Measurements from ENCODE around the gene HACE1.
"Not testable (repeated sequence)": the region's sequence is repeated elsewhere in the genome, so short reads cannot be mapped to it uniquely, and the experiment has no call there.

Gene HACE1

DNA sequence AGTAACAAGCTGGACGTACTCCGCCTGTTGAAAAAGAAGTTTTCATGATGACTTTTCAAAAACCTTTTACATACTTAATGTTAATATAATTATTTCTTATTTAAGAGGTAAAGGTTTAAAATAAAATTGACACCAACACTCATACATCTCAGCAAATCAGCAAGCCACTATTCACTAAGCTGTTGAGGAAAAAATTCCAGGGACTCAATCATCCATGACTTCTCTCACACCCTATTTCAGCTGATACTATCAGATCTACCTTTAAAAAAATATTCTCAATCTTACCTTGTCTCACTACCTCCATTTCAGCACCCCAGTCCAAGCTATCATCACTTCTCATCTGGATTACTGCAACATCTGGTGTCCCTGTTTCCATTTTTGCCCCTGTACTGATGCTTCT lies 109.3 kb downstream of the HACE1 start:
- H3K4me3 ChIP-seq (ENCODE audit: low read depth, low read length) = no peak overlapping the region
- TF ChIP-seq, protein P1, sequence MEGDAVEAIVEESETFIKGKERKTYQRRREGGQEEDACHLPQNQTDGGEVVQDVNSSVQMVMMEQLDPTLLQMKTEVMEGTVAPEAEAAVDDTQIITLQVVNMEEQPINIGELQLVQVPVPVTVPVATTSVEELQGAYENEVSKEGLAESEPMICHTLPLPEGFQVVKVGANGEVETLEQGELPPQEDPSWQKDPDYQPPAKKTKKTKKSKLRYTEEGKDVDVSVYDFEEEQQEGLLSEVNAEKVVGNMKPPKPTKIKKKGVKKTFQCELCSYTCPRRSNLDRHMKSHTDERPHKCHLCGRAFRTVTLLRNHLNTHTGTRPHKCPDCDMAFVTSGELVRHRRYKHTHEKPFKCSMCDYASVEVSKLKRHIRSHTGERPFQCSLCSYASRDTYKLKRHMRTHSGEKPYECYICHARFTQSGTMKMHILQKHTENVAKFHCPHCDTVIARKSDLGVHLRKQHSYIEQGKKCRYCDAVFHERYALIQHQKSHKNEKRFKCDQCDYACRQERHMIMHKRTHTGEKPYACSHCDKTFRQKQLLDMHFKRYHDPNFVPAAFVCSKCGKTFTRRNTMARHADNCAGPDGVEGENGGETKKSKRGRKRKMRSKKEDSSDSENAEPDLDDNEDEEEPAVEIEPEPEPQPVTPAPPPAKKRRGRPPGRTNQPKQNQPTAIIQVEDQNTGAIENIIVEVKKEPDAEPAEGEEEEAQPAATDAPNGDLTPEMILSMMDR (IDR thresholded peaks at IDR 0.05; ENCODE audit: insufficient read depth, low read length, missing control alignments) = no peak
- ChIA-PET CTCF (no interaction called here), POLR2A (no interaction called here)
- DNase-seq (ENCODE audit: low read depth, low spot score) = no peak

DNA sequence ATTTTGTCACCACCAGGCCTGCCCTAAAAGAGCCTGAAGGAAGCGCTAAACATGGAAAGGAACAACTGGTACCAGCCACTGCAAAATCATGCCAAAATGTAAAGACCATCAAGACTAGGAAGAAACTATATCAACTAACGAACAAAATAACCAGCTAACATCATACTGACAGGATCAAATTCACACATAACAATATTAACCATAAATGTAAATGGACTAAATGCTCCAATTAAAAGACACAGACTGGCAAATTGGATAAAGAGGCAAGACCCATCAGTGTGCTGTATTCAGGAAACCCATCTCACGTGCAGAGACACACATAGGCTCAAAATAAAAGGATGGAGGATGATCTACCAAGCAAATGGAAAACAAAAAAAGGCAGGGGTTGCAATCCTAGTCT lies 120.6 kb downstream of the HACE1 start:
- DNase-seq (ENCODE audit: low read depth, low spot score); H3K4me3 ChIP-seq (ENCODE audit: low read depth, low read length); CTCF ChIA-PET; POLR2A ChIA-PET: not testable (repeated sequence)

DNA sequence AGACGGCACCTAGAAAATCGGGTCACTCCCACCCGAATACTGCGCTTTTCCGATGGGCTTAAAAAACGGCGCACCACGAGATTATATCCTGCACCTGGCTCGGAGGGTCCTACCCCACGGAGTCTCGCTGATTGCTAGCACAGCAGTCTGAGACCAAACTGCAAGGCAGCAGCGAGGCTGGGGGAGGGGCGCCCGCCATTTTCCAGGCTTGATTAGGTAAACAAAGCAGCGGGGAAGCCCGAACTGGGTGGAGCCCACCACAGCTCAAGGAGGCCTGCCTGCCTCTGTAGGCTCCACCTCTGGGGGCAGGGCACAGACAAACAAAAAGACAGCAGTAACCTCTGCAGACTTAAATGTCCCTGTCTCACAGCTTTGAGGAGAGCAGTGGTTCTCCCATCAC lies 122.2 kb downstream of the HACE1 start:
- H3K4me3 ChIP-seq (ENCODE audit: low read depth, low read length); CTCF ChIA-PET; POLR2A ChIA-PET; DNase-seq (ENCODE audit: low read depth, low spot score): not testable (repeated sequence)

DNA sequence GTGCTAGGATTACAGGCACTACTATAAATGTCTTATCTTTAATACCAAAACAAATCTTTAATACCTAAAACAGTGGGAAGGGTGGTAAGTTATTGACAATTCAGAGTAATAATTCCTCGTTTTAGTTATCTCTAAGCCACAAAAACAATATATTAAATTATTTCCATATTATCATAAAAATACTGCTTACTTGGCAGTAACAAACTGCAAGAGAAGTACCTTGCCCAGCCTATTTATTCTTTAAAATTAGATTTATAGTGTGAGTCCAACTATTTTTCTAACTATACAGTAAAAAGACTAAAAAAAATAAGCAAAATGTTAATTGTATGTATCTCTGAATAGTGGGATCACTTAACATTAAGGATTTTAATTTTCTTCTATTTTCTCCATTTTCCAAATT lies 123.2 kb downstream of the HACE1 start:
- CTCF ChIA-PET = no interaction called here
- no peak for DNase-seq (ENCODE audit: low read depth, low spot score)
- no peak overlapping the region for H3K4me3 ChIP-seq (ENCODE audit: low read depth, low read length)
- POLR2A ChIA-PET = no interaction called here
- TF ChIP-seq, protein P1 (IDR thresholded peaks at IDR 0.05; ENCODE audit: insufficient read depth, low read length, missing control alignments) = no peak

DNA sequence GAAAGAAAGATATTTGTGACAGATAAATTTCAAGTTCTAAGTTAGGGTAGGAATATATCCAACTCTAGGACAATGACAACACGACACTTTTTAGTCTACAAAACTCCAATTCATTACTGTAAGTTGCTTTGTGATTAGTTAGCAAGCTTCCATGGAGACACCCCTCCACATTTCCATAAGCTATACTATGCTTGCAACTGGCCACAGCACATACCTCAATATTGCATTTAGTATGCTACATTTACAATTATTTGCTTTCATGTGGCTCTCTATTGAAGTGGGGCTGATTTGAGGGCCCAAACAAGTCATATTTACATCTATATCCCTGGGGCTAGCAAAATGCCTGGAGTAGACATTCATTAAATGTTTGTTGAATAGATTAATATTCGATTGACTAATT lies 129.3 kb downstream of the HACE1 start:
- DNase-seq (ENCODE audit: low read depth, low spot score) = no peak
- ChIA-PET POLR2A (no interaction called here), CTCF (no interaction called here)
- no peak overlapping the region for H3K4me3 ChIP-seq (ENCODE audit: low read depth, low read length)
- TF ChIP-seq, protein P1 (IDR thresholded peaks at IDR 0.05; ENCODE audit: insufficient read depth, low read length, missing control alignments) = no peak

DNA sequence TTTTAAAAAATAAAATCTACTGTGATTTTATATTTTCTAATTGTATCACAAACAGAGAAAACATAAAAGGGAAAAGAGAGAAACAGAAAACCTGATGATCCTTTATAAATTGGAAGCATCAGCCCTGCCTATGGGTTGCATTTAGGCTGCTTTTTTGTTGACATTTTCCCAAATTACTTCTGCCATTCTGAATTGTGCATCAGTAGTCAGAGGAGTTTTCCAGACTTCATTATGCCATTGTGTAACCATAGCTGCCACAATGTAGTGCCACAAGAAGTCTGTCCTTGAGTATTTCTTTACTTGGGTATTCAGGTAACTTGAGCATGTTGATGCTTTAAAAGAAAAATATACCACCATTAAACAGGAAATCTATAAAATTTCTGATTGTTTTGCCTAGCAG lies 130.3 kb downstream of the HACE1 start:
- CTCF ChIA-PET = no interaction called here
- POLR2A ChIA-PET = no interaction called here

DNA sequence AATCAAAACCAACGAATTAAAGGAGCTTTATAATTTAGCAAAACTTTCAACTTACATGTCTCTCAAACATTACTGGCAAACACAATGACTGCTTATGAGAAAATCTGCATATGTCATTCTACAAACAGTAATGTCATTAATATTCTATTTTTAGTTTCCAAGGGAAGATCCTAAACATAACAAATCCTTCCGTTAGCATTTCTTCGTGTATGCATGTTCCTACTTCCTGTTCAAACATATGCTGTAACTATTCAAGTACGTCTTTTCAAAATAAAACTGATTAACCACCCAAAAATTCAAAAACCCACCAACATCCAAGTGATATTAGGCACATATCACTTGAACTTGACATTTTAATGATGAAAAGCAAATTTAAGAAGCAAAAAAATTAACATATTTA lies 131.3 kb downstream of the HACE1 start:
- ChIA-PET CTCF (interaction anchor here (1.3 kb wide), 1 partner anchor 41 kb away, joined by 4 read pairs; no protein-coding TSS in a partner anchor), POLR2A (no interaction called here)
- TF ChIP-seq, protein P1 (IDR thresholded peaks at IDR 0.05; ENCODE audit: insufficient read depth, low read length, missing control alignments) = no peak
- no peak overlapping the region for H3K4me3 ChIP-seq (ENCODE audit: low read depth, low read length)
- DNase-seq (ENCODE audit: low read depth, low spot score) = no peak

More for the DNA sequence above, 130.3 kb downstream of the HACE1 start:
- no peak overlapping the region for H3K4me3 ChIP-seq (ENCODE audit: low read depth, low read length)
- DNase-seq (ENCODE audit: low read depth, low spot score) = no peak
- TF ChIP-seq, protein P1 (IDR thresholded peaks at IDR 0.05; ENCODE audit: insufficient read depth, low read length, missing control alignments) = no peak

DNA sequence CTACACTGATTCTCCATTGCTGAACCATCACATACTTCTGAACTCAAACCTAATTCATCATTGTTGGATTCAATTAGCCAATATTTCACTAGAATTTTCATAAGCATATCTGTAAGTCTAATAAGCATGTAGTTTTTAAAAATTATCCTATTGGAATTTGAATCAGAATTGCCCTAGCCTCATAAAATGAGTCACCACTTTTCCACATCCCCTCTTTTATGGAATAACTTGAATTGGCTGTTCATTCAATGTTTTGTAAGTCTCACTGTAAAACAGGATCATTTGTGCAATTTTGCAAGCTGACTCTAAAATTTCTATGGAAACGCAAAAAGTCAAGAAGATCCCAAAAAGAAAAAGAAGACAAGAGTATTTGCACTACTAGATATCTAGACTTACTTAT lies 141.0 kb downstream of the HACE1 start:
- ChIA-PET POLR2A (no interaction called here), CTCF (no interaction called here)
- TF ChIP-seq, protein P1 (IDR thresholded peaks at IDR 0.05; ENCODE audit: insufficient read depth, low read length, missing control alignments) = no peak
- no peak for DNase-seq (ENCODE audit: low read depth, low spot score)
- H3K4me3 ChIP-seq (ENCODE audit: low read depth, low read length) = no peak overlapping the region

Data from AG04449 (cell line).